ENCODE data around the gene AP4B1. TPM values are rescaled to one million over a fixed set of nuclear protein-coding genes. Genes with fewer than 3 reads are reported as not detected.
"Not testable (repeated sequence)": the region's sequence is repeated elsewhere in the genome, so short reads cannot be mapped to it uniquely, and the experiment has no call there.

AP4B1 gene
- total RNA-seq, 6 donors from 2014 or later: 6.2 to 29.3 (median 14.0) TPM

GRCh38 chr1:113857776-113858175 is 46.8 kb downstream of the AP4B1 start:
- Histone ChIP-seq H3K36me3 (no peaks in the 10 kb centered on the region), H3K4me3 (no peak overlapping the region), H3K27ac (peak overlapping the region in 1 of 4 donors; percentile 57), H3K4me1 (peaks cover 0 to 4% (median 0%) of the 10 kb centered on the region in 4 donors), H3K9me3 (no peaks in the 10 kb centered on the region), H3K27me3 (no peaks in the 10 kb centered on the region)
- no peak for TF ChIP-seq EP300 (IDR thresholded peaks at IDR 0.05)
- no peak for TF ChIP-seq CTCF (IDR thresholded peaks at IDR 0.05)
- TF ChIP-seq POLR2A (IDR thresholded peaks at IDR 0.05): no peak
- no peak for TF ChIP-seq POLR2AphosphoS5 (IDR thresholded peaks at IDR 0.05)
- WGBS, 2 donors: 67 to 77% methylated on average over 3 of the region's 3 CpGs
- DNase-seq: no peak
- ATAC-seq (ENCODE audit: low FRiP score in 2 of 2): no peak

- Histone ChIP-seq H3K4me3 (no peak overlapping the region), H3K27ac (no peak overlapping the region), H3K9me3 (no peaks in the 10 kb centered on the region), H3K27me3 (no peaks in the 10 kb centered on the region), H3K36me3 (no peaks in the 10 kb centered on the region), H3K4me1 (peaks cover 0 to 4% (median 0%) of the 10 kb centered on the region in 4 donors)
- WGBS, 2 donors: 93 to 96% methylated on average over 2 of the region's 2 CpGs
- no peak for TF ChIP-seq EP300 (IDR thresholded peaks at IDR 0.05)
- TF ChIP-seq POLR2AphosphoS5 (IDR thresholded peaks at IDR 0.05): no peak
- TF ChIP-seq POLR2A (IDR thresholded peaks at IDR 0.05): no peak
- DNase-seq (no peak), ATAC-seq (ENCODE audit: low FRiP score in 2 of 2) (no peak)
Observed at GRCh38 chr1:113856401-113856790, 48.2 kb downstream of the AP4B1 start.

- no peaks in the 10 kb centered on the region for H3K27me3 ChIP-seq
- no peak for ATAC-seq (ENCODE audit: low FRiP score in 2 of 2)
- WGBS, 2 donors: 88 to 94% methylated on average over 4 of the region's 4 CpGs
- H3K4me3 ChIP-seq: no peak overlapping the region
- H3K9me3 ChIP-seq: no peaks in the 10 kb centered on the region
- no peak overlapping the region for H3K27ac ChIP-seq
- no peaks in the 10 kb centered on the region for H3K36me3 ChIP-seq
- TF ChIP-seq POLR2A (IDR thresholded peaks at IDR 0.05) (no peak), POLR2AphosphoS5 (IDR thresholded peaks at IDR 0.05) (no peak), CTCF (IDR thresholded peaks at IDR 0.05) (no peak), EP300 (IDR thresholded peaks at IDR 0.05) (no peak)
- DNase-seq: no peak
- H3K4me1 ChIP-seq: peaks cover 0 to 4% (median 0%) of the 10 kb centered on the region in 4 donors
Observed at GRCh38 chr1:113855630-113856400, 48.8 kb downstream of the AP4B1 start.

- ATAC-seq (ENCODE audit: low FRiP score in 2 of 2): no peak
- WGBS, 2 donors: 90 to 97% methylated on average over 1 of the region's 1 CpG
Observed at GRCh38 chr1:113854234-113854633, 50.4 kb downstream of the AP4B1 start.

GRCh38 chr1:113852694-113853093 is 51.9 kb downstream of the AP4B1 start:
- not testable (repeated sequence) for H3K4me3 ChIP-seq; ATAC-seq (ENCODE audit: low FRiP score in 2 of 2)
- WGBS, 2 donors: 55 to 80% methylated on average over 6 of the region's 6 CpGs

More at GRCh38 chr1:113854234-113854633, 50.4 kb downstream of the AP4B1 start:
- H3K9me3 ChIP-seq: no peaks in the 10 kb centered on the region
- H3K4me3 ChIP-seq: no peak overlapping the region
- no peaks in the 10 kb centered on the region for H3K27me3 ChIP-seq
- DNase-seq: no peak
- no peak overlapping the region for H3K27ac ChIP-seq
- no peak for TF ChIP-seq POLR2AphosphoS5 (IDR thresholded peaks at IDR 0.05)
- no peak for TF ChIP-seq POLR2A (IDR thresholded peaks at IDR 0.05)
- no peak for TF ChIP-seq EP300 (IDR thresholded peaks at IDR 0.05)
- TF ChIP-seq CTCF (IDR thresholded peaks at IDR 0.05): no peak
- H3K36me3 ChIP-seq: no peaks in the 10 kb centered on the region
- no peaks in the 10 kb centered on the region for H3K4me1 ChIP-seq

More at GRCh38 chr1:113852694-113853093, 51.9 kb downstream of the AP4B1 start:
- H3K36me3 ChIP-seq, H3K4me1 ChIP-seq, H3K9me3 ChIP-seq, DNase-seq, H3K27ac ChIP-seq, H3K27me3 ChIP-seq: not testable (repeated sequence)
